Measurements from ENCODE around the gene MYOM3.

DNA sequence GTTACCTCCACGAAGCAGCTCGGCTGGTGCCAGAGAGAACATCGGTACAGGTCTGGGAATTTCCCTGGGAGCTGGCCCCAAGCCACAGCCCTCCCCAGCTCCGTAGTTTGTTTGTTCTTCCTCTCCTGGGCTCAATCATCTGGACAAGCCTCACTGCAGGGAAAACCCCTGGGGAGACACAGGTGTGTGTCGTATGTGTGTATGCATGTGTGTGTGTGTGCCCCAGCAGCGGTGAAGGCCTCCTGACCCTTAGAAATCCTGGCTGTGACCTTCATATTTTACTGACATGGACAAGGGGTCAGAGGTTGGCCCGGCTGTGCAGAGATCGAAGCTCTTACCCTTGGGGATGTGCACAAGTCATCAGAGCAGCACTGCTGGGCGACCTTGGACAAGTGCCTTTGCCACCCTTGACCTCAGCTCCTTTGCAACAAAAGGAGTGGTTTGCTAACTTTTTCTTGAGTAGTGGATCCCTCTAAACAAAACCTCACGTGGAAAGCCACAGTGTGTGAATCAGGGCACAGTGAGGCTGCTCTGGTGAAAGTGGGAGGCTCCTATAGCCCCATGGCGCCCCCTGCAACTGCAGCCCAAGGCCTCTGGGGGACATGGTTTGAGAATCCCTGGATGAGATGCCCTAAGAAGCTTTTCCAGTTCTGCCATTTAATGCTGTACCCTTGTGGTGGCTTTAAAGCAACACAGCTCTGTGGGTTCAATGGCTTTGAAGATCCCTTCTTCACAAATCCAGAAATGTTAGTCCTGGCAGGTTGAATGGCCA is 43.3 kb upstream of the MYOM3 start:
- TF ChIP-seq, protein P1, sequence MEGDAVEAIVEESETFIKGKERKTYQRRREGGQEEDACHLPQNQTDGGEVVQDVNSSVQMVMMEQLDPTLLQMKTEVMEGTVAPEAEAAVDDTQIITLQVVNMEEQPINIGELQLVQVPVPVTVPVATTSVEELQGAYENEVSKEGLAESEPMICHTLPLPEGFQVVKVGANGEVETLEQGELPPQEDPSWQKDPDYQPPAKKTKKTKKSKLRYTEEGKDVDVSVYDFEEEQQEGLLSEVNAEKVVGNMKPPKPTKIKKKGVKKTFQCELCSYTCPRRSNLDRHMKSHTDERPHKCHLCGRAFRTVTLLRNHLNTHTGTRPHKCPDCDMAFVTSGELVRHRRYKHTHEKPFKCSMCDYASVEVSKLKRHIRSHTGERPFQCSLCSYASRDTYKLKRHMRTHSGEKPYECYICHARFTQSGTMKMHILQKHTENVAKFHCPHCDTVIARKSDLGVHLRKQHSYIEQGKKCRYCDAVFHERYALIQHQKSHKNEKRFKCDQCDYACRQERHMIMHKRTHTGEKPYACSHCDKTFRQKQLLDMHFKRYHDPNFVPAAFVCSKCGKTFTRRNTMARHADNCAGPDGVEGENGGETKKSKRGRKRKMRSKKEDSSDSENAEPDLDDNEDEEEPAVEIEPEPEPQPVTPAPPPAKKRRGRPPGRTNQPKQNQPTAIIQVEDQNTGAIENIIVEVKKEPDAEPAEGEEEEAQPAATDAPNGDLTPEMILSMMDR (IDR thresholded peaks at IDR 0.05; ENCODE audit: poor library complexity), result no peak
- TF ChIP-seq EZH2phosphoT487 (IDR thresholded peaks at IDR 0.05; ENCODE audit: low read depth, severe bottlenecking, unreplicated experiment), result no peak
